ENCODE data around the gene ROBO1. TPM values are rescaled to one million over a fixed set of nuclear protein-coding genes. Genes with fewer than 3 reads are reported as not detected.
A peak's percentile ranks its signal among the peaks of the same experiment; 100 is the strongest.

Gene ROBO1
- total RNA-seq, 1 donor from 2014 or later = 169 TPM

DNA sequence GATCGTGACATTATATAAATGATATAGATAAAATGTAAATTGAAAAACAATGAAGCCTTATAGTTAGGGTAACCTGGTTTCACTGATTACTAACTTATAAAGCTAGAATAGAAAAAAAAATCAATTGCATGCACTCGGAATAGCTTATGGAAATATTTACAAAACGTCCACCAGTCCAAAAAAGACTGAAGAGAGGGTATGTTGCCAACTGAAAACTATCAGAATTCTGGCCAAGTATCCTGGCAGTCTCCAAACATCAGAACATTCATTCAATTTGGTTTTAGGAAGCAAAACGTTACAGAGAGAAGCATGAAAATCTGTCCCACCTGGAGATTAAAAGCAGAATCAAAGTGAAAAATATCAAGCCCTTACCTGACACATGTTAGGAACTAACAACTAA is 892.4 kb downstream of the ROBO1 start:
- Histone ChIP-seq H3K36me3 (no peaks in the 10 kb centered on the region), H3K79me2 (ENCODE audit: low read depth) (peaks cover 97% of the 10 kb centered on the region), H3K27ac (peak overlapping the region; percentile 16), H4K20me1 (ENCODE audit: low read depth) (peaks cover 49% of the 10 kb centered on the region), H3K4me1 (peaks cover 56% of the 10 kb centered on the region), H3K4me3 (no peak overlapping the region), H3F3A (ENCODE audit: low read depth) (peaks cover 4% of the 10 kb centered on the region), H3K27me3 (no peaks in the 10 kb centered on the region), H3K4me2 (no peak overlapping the region), H3K9me3 (ENCODE audit: low read depth) (no peaks in the 10 kb centered on the region), H3K9ac (no peak overlapping the region), H2AFZ (replicated peaks) (no peak overlapping the region)
- no peak overlapping the region for H3K27ac Mint-ChIP-seq
- no peaks in the 10 kb centered on the region for H3K27me3 Mint-ChIP-seq (ENCODE audit: insufficient read depth, low read depth)
- no peaks in the 10 kb centered on the region for H3K9me3 Mint-ChIP-seq
- TF ChIP-seq, protein P1, sequence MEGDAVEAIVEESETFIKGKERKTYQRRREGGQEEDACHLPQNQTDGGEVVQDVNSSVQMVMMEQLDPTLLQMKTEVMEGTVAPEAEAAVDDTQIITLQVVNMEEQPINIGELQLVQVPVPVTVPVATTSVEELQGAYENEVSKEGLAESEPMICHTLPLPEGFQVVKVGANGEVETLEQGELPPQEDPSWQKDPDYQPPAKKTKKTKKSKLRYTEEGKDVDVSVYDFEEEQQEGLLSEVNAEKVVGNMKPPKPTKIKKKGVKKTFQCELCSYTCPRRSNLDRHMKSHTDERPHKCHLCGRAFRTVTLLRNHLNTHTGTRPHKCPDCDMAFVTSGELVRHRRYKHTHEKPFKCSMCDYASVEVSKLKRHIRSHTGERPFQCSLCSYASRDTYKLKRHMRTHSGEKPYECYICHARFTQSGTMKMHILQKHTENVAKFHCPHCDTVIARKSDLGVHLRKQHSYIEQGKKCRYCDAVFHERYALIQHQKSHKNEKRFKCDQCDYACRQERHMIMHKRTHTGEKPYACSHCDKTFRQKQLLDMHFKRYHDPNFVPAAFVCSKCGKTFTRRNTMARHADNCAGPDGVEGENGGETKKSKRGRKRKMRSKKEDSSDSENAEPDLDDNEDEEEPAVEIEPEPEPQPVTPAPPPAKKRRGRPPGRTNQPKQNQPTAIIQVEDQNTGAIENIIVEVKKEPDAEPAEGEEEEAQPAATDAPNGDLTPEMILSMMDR (IDR thresholded peaks at IDR 0.05) = no peak
- no peak for TF ChIP-seq EZH2 (IDR thresholded peaks at IDR 0.05)
- TF ChIP-seq EZH2phosphoT487 (IDR thresholded peaks at IDR 0.05) = no peak
- peaks cover 25% of the 10 kb centered on the region for H3K4me1 Mint-ChIP-seq
- no peak overlapping the region for H3K4me3 Mint-ChIP-seq
- DNase-seq (ENCODE audit: low spot score) = no peak
- no peaks in the 10 kb centered on the region for H3K36me3 Mint-ChIP-seq

DNA sequence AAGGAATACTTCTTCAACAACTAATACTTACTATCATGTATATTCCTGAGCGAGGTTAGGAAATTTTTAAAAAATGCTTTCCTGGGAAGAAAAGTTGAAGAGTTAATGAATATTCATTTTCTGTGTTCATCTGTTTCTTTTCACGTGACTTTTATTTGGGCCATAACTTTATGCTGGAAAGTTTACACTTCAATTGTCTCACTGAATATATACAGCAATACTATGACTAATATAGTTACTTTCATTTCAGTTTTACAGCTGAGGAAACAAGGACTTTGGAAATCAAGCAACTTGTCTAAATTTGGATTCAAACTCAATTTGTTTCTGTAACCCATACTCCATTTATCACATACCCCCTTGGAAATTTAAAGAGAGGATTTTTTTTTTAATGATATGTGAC is 894.2 kb downstream of the ROBO1 start:
- Histone ChIP-seq H4K20me1 (ENCODE audit: low read depth) (peaks cover 35% of the 10 kb centered on the region), H3K79me2 (ENCODE audit: low read depth) (peaks cover 97% of the 10 kb centered on the region), H3K27me3 (no peaks in the 10 kb centered on the region), H3K9ac (no peak overlapping the region), H3K27ac (no peak overlapping the region), H3K4me1 (peaks cover 54% of the 10 kb centered on the region), H3K4me3 (no peak overlapping the region), H3F3A (ENCODE audit: low read depth) (peaks cover 4% of the 10 kb centered on the region), H3K36me3 (no peaks in the 10 kb centered on the region), H2AFZ (replicated peaks) (no peak overlapping the region), H3K9me3 (ENCODE audit: low read depth) (no peaks in the 10 kb centered on the region), H3K4me2 (no peak overlapping the region)
- no peak for DNase-seq (ENCODE audit: low spot score)
- TF ChIP-seq EZH2phosphoT487 (IDR thresholded peaks at IDR 0.05) (no peak), EZH2 (IDR thresholded peaks at IDR 0.05) (no peak)
- TF ChIP-seq, protein P1 (IDR thresholded peaks at IDR 0.05) = no peak
- Mint-ChIP-seq H3K36me3 (no peaks in the 10 kb centered on the region), H3K27ac (no peak overlapping the region), H3K27me3 (ENCODE audit: insufficient read depth, low read depth) (no peaks in the 10 kb centered on the region), H3K4me1 (peaks cover 29% of the 10 kb centered on the region), H3K4me3 (no peak overlapping the region), H3K9me3 (no peaks in the 10 kb centered on the region)

DNA sequence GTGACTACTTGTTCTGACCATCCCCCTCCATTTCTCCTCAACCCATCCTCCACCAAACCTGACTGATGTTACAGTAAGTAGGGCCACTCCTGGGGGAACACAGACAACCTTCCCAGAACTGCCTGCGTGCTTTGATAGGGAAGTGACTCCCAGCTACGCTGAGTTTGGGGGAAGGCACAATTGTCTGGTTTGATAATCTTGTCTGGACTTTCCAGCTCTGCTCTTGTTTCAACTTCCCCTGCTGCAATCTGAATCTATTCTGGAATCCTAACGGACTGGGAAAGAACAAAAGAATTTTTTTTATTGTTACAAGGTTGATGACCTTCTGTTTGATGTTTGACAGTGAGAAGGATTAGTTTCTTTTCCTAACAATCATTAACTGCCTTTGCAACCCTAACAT is 895.6 kb downstream of the ROBO1 start:
- Mint-ChIP-seq H3K4me1 (peaks cover 41% of the 10 kb centered on the region), H3K36me3 (no peaks in the 10 kb centered on the region), H3K27ac (peak overlapping the region; percentile 30), H3K27me3 (ENCODE audit: insufficient read depth, low read depth) (no peaks in the 10 kb centered on the region), H3K9me3 (no peaks in the 10 kb centered on the region), H3K4me3 (no peak overlapping the region)
- Histone ChIP-seq H4K20me1 (ENCODE audit: low read depth) (peaks cover 29% of the 10 kb centered on the region), H3K4me1 (peaks cover 57% of the 10 kb centered on the region), H2AFZ (replicated peaks) (no peak overlapping the region), H3K36me3 (no peaks in the 10 kb centered on the region), H3K27me3 (no peaks in the 10 kb centered on the region), H3F3A (ENCODE audit: low read depth) (peaks cover 4% of the 10 kb centered on the region), H3K4me2 (peak overlapping the region; percentile 52), H3K79me2 (ENCODE audit: low read depth) (peaks cover 97% of the 10 kb centered on the region), H3K27ac (peak overlapping the region; percentile 9), H3K4me3 (no peak overlapping the region), H3K9me3 (ENCODE audit: low read depth) (no peaks in the 10 kb centered on the region), H3K9ac (no peak overlapping the region)
- TF ChIP-seq EZH2 (IDR thresholded peaks at IDR 0.05) (no peak), EZH2phosphoT487 (IDR thresholded peaks at IDR 0.05) (no peak)
- TF ChIP-seq, protein P1 (IDR thresholded peaks at IDR 0.05) = no peak
- peak; percentile 63 for DNase-seq (ENCODE audit: low spot score)
